Measurements from ENCODE around the gene ADAMTS4.

DNA sequence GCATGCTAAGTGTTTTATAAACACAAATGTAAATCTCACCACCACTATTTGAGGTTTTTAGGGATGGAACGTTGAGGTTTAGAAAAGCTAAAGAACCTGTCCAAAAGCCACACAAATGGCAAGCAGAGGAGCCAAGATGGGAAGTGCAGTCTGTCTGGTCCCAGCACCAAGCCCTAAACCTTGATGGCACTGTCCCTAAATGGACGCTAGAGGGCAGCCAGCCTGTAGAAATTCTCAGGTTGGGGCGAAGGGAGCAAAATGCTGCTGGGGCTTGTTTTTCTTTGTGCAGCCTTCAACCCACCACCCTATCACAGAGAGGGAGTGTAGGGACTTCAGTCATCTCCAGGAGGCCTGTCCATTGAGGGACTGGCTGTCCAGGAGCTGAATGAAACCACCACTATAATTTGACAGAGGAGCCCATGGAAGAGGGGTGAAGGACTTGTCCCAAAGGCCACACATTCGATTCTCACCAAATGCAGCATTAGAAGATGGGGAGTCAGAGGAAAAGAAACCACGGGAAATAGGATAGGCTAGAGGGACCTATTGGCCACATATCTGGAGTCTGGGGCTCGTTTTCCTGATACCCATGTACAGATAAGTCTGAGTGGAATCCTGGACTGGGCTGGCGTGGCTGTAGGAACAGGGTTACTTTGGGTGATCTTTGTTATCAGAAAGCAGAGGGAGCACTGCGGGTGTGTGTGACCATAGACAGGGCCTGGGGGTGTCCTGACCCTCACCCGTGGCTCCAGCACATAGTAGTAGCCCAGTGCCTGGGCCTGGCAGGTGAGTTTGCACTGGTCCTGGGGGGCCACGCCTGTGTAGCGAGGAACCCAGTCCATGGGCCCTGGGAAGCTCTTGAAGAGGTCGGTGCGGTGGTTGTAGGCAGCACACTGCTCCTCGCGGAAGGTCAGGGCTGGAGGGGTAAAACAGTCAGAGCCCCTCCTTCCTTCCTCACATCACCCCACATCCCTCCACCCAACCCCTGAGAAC is 6.1 kb downstream of the ADAMTS4 start:
- TF ChIP-seq, protein P1, sequence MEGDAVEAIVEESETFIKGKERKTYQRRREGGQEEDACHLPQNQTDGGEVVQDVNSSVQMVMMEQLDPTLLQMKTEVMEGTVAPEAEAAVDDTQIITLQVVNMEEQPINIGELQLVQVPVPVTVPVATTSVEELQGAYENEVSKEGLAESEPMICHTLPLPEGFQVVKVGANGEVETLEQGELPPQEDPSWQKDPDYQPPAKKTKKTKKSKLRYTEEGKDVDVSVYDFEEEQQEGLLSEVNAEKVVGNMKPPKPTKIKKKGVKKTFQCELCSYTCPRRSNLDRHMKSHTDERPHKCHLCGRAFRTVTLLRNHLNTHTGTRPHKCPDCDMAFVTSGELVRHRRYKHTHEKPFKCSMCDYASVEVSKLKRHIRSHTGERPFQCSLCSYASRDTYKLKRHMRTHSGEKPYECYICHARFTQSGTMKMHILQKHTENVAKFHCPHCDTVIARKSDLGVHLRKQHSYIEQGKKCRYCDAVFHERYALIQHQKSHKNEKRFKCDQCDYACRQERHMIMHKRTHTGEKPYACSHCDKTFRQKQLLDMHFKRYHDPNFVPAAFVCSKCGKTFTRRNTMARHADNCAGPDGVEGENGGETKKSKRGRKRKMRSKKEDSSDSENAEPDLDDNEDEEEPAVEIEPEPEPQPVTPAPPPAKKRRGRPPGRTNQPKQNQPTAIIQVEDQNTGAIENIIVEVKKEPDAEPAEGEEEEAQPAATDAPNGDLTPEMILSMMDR (IDR thresholded peaks at IDR 0.05; ENCODE audit: borderline replicate concordance, extremely low read depth, low read length, poor library complexity, severe bottlenecking), result peak; percentile 96
- TF ChIP-seq EZH2 (IDR thresholded peaks at IDR 0.05; ENCODE audit: borderline replicate concordance, low read depth, low read length, severe bottlenecking), result no peak
